CD4-positive, alpha-beta T cell treated with Interleukin-6 at 100 ng/mL for 8 hours (primary cell): ENCODE measurements around the gene SPINT2.

ENCODE experiments used
- DNase-seq: peaks from one replicate; pipeline ENCODE4 v3.0.0-alpha.2; 2020; ENCODE audit warnings: mixed read lengths, low spot score

The SPINT2 gene

DNA sequence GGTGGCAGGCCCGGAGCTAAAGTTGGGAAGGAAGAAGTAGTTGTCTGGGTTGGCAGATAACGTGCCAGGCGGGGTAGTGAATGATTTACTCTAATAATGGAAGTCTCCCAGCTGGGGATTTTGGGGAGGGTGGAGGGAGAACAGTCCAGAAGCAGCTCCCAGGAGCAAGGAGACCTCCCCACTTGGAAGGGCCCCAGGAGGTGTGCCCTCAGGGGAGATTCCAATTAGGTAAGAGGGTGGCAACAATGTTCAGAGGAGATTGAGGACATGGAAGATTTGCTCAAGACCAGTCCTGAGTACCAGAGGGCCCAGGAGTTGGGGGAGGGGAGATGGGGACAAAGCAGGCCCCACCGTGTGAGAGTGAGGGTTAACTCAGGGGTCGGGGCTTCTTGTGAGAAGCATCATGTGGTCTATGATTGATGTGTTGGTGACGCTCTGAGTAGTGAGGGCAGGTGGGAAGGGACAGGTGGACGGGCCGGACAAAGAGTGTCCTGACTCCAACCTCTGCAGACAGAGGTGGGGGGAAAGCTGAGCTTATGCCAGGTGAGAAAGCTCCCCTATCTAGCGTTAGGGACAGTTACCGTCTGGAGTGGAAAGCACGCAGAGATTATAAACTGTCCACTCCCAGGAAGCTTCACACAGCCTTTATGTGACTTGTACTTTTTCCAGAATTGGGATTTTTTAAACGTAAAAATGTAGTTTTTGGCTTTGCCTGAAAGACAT, 3.5 kb downstream of the SPINT2 start:
- no peak for DNase-seq

DNA sequence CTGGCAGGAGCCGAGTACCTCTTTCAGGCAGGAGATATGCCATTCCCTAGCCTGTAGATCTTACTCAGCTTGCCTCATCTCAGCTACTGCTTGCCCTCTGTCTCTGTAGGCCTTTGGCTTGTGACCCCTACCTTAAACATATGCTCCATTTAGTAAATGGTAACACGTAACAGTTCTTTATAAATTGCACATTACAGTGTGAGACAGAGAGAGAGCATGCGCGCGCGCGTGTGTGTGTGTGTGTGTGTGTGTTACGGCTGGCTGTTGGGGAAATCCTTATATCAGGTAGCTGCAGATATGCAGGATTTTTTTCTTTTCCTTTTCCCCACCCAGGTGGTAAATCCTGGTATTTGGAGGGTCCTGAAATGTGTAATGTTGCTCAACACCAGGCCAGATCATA, 4.2 kb downstream of the SPINT2 start:
- no peak for DNase-seq

DNA sequence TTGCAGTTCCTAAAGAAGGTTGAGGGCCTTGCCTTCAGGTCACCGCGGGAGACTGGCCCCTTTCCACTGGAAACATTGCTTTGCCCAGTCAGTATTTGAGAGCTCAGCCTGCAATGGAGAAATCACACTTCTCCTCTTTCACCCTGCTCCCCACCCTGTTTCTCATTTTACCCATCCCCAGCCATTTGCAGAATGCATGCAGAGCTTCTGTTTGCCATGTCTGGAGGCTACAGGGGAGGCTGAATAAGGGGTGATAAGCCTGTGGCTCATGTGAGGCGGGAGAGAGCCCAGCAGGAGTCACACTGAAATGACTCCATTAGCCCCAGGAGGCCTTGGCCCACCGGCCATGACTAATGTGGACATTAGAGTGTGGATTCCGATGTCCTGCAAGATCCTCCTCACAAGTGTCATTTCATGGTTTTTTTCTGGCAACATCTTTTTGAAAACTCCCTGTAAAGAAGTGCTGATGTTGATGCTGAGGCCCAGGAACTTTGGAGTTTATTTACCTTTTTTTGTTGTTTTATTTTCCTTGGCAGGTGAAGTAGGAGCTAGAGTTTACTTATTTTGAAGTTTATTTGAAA, 6.3 kb downstream of the SPINT2 start:
- DNase-seq = no peak

DNA sequence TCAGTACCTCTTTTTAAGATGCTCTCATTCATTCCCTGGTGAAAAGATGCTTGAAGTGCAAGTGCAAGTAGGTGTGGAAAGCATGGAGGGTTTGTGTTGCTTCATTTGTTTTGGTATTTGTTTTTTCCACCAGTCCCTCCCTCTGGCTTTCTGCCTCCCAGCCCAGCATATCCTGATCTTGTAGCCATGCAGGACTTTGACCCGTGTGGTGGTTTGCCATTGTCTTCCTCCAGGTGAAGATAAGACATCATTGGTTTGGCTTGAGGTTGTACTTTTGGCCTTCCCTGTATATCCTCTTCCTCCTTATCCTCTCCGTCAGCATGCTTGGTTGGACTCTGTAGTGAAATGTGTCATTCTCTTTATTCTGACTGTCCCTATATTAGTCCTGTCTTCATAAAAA, 9.1 kb downstream of the SPINT2 start:
- DNase-seq = no peak

DNA sequence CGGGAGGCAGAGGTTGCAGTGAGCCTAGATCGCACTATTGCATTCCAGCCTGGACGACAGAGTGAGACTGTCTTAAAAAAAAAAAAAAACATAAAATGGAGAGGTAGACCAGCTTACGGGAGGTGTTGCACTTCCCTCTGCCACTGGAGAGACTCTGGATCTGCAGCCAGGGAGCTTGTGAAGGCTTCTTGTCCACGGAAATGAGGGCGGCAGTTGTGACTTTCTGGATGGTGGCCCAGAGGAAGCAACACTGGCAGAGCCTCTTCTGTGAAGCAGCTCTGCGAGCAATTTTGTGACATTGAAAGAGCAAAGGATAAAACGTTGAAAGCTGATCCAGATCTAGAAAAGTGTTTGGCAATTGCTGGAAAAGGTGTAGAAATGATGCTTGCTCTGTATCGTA, 10.4 kb downstream of the SPINT2 start:
- no peak for DNase-seq

DNA sequence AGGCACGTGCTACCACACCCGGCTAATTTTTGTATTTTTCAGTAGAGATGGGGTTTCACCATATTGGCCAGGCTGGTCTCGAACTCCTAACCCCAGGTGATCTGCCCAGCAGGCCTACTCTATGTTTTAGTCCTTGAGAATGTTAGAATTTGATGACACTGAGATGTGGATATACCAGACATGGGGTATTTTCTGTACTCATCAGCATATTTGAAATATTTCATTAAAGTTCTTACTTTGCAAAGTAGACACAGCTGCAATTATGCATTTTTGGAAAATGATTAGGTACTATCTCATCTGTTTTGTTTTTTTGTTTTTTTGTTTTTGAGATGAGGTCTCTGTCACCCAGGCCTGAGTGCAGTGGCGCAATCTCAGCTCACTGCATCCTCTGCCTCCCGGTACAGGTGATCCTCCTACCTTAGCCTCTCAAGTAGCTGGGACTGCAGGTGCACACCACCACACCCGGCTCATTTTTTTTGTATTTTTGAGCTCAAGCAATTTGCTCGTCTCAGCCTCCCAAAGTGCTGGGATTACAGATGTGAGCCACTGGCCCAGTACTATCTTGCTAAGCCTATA, 12.7 kb downstream of the SPINT2 start:
- DNase-seq = no peak

DNA sequence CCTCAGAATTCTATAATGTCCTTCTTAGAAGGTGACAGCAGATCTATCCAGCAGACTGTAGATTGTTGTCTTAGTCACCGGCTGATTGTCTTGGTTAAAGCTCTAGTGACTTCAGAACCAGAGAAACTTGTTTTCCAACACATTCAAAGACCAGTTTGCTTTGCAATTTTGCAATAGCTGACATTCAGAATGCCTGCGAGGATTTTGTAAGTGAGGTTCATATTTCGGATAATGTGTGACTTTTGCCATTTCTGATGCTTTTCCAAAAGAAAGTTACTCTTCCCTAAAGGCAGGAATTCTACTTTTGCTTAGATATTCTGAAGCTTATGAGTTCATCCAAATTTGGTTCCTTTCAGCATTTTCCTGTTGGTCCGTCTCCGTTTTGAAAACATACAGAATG, 13.2 kb downstream of the SPINT2 start:
- DNase-seq = no peak

DNA sequence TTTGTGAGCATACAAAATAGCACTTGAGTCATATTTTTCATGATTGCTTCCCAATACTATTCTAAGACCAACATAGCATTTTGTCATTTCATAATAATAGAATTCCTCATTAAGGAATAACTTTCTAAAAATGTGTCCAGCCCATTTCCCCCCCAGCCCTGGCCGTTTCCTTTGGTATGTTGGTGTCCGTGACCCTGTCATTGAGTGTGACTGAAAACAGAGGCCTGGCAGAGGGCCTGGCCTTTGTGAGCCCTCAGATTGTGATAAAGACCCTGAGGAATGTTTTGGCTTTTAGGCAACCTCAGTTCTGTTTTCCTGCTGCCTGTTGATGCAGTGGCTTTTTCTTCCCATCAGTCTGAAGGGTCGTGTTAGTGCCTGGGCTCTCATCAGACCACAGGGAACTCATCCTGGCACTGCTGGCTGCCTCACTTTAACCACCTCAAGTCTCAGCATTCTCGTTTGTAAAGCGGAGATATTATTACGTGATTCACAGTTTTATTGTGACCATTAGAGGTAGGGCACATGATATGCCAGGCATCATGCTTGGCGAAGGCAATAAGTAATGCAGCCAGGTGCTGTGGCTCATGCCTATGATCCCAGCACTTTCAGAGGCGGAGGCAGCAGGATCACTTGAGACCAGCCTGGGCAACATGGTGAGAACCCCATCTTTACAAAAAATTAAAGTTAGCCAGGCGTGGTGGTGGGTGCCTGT, 13.8 kb downstream of the SPINT2 start:
- DNase-seq = no peak

DNA sequence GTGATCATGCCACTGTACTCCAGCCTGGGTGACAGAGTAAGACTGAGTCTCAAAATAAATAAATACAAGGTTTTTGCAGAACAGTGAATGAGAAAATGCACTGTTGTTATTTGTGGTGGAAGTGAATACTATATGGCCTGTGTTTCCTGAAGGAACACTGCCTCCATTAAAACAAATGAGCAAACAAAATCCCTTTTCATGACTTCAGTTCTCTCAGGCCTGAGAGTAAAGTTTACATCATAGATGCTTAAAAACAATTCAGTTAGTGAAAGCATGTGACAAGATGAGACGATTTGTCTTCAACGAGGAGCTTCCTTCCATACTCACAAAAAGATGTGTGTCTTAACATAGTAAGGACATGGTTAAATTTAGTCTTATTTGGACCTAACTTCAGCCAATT, 14.4 kb downstream of the SPINT2 start:
- no peak for DNase-seq

DNA sequence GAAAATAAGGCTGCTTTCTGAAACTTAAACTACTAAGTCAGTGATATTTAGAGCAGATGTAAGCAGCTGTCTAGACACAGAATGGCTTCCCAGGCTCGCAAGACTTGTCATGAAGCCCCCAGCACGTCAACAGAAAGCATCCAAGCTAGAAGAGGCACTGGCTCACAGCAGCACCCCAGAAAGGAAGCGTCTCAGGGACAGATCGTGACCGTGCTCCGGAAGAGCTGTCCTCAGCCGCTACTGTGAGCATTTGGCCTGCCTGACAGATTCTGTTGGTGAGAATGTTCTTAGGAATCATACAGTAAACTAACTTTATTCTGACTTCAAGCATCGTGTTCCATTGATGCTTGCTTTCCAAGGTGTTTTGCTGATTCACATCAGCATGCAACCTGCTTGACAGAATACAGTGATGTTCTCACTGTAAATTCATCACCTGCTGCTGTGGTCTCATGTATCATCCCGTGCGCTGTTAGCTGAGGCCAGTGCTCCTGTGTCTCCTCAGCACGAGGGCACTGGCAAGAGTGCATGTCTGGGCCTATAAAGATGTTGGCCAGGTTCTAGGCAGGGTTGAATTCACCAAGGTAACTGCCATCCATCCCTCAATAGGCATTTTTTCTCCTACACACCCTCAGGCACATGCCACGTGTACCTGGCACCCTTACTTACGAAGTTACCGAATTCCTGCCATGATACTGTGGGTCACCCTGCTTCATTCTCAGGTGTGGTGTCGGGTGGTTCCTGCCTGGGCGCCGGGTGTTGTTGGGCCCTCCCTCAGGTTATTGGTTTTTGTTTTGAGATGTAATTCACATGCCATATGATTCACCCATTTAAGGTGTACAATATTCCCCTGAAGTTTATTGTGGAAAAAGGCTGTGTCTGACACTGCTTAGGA, 15.9 kb downstream of the SPINT2 start:
- no peak for DNase-seq

DNA sequence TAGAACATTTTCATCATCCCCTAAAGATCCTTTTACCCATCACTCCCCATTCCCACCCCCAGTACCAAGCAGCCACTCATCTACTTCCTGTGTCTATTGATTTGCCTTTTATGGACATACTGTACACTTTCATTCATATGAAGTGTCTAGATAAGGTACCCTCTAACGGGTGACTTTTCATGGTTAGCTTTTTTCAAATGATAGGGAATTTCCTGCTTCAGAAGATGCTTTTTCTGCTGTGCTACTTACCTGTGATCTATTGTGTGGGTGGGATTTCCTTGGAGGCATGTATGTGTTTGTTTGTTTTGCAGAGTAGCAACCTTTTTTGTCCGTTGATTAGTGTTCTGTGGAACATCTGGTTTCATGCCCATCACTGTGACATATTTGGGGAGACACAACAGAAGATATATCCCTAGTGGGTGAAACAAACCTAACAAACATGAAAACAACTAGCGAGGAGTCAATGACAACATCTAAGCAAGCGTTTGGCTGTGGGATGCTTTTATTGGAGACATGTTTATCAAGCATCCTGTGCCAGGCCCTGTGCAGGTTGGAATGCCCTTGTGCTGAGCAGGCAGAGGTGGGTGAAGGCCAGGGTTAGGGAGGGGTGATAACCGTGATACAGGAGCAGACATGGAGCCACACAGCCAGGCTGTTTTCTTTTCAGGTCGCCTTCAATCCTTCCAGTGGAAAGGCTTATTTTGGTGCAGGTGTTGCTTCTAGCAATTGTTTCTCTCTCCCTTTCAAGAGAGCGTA, 17.6 kb downstream of the SPINT2 start:
- no peak for DNase-seq

DNA sequence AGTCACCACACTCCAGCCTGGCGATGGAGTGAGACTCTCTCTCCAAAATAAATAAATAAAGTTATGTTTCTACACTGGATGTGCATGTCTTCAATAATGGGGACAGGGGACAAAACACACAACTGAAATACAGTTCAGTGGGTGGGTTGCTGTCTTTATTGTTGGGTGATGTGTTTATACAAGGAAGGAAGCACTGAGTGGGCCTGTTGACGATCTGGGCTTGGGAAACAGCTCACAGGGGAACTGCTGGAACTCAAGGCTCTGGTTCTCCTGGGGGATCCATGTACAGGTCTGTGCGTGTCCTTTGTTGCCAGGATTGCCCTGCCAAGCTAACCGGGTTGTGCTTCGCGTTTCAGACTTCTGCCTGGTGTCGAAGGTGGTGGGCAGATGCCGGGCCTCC, 18.9 kb downstream of the SPINT2 start:
- no peak for DNase-seq

DNA sequence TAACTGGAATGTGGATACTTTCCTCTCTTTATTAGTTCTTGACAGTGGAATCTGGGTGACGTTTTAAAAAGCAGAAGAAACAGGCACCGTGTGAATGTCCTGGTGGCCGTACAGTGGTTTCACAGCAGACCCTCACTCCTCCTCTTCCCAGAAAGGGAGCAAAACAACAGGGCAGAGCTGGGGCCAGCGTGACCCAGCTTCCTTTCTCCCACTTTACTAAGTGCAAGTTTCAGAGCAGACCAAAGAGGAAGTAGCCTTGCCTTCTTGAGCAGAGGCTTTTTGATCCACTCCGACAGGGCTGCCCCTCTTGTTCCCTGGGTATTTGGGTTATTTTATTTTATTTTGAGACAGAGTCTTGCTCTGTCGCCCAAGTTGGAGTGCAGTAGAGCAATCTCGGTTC, 20.0 kb downstream of the SPINT2 start:
- DNase-seq = no peak

DNA sequence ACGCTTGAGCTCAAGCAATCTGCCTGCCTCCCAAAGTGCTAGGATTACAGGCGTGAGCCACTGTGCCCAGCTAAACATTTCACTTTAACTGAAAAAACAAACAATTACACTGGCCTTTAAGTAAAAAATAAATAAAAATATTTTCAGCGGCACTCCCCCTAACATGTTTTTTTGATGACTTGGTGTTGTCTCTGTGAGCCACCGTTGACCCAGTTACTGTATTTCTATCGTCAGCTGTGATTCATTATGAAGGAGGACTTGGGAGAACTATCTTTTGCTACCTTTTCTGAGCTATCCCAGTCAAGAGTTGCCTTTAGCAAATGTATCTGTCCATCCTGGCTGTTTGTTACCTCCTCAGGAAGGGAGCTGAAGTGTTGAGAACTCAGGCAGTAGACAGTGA, 21.2 kb downstream of the SPINT2 start:
- no peak for DNase-seq

DNA sequence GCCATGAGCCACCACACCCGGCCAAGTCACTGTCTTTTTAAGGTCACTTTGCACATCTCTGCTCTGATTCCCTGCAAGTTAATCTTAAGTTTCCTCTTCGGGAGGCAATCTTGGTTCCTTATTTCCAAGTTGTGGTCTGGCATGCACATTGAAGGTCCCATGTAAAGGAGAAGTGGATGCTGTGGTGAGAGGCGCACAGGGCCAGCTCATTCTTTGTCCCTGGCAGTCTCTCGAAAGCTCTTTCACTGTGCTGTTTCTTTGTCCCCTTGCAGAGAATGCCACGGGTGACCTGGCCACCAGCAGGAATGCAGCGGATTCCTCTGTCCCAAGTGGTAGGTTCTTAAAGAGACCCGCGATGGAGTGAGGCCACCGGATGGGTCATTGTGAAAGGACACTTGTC, 23.2 kb downstream of the SPINT2 start:
- no peak for DNase-seq

DNA sequence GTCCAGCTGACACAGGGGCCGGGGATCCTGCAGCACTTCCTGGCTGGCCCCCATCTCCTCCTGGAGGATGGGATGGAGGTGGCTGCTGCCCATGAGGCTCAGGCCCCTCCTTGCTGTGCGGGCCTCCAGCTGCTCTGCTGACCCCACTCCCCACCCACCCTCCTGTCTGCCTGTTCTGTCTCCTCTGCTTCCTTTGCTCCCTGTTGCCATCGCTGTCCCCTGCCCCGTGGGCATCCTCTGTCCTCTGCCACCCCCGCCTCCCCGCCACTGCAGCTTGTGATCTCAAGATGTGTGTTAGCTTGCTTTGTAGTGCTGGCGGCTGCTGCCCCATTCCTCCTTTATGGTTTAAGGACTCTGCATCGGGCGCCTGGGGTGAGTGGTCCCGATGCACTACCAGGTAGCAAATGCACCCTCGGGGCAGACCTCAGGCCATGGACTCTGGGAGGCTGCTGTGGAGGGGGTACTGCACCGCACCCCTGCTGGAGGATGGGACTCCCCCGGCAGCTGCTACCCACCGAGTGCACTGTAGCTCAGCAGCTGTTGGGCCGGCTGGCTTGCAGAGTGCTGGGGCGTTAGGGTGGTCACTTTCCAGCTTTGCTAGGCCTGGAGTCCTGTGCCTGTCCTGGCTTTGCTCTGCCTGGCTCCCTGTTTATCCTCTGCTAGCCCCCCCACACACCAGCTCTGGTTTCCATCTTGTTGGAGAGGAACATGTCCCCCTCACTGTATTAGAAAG, 23.9 kb downstream of the SPINT2 start:
- no peak for DNase-seq

DNA sequence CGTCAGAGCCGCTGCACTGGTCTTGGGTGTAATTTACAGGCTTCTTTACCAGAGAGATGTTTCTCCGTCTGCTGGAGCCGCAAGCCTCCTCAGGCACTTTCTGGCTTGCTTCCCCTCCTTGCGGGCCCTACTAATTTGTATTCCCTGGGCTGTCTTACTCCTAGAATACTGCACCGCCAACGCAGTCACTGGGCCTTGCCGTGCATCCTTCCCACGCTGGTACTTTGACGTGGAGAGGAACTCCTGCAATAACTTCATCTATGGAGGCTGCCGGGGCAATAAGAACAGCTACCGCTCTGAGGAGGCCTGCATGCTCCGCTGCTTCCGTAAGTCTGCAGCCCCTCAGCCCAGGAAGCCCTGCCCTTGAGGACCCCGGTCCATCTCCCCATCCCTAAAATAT, 25.6 kb downstream of the SPINT2 start:
- DNase-seq = no peak

DNA sequence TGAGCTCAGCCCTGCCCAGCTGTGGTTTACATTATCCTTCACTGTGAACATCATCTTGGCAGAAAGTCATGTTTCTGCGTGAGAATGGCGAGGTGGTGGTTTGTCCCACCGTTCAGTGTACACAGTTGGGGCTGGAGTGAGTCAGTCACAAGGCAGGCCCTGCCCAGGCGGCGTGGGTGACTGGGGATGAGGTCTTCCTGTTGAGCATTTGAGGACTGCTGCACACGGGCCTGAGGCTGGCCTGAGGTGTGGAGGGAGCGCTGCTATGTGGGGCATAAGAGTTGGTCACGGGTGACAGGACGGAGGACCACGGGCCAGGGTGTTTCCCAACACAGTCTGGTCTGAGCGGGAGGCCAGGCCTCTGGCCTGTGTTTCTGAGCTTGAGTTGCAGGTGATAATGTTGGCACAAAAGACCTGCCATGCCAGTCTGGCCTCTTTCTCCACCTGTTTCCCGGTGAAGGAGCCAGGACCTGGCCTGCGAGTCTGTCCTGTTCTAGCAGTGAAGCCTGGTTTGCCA, 26.3 kb downstream of the SPINT2 start:
- DNase-seq = no peak

DNA sequence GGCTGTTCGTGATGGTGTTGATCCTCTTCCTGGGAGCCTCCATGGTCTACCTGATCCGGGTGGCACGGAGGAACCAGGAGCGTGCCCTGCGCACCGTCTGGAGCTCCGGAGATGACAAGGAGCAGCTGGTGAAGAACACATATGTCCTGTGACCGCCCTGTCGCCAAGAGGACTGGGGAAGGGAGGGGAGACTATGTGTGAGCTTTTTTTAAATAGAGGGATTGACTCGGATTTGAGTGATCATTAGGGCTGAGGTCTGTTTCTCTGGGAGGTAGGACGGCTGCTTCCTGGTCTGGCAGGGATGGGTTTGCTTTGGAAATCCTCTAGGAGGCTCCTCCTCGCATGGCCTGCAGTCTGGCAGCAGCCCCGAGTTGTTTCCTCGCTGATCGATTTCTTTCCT, 27.5 kb downstream of the SPINT2 start:
- DNase-seq = no peak

DNA sequence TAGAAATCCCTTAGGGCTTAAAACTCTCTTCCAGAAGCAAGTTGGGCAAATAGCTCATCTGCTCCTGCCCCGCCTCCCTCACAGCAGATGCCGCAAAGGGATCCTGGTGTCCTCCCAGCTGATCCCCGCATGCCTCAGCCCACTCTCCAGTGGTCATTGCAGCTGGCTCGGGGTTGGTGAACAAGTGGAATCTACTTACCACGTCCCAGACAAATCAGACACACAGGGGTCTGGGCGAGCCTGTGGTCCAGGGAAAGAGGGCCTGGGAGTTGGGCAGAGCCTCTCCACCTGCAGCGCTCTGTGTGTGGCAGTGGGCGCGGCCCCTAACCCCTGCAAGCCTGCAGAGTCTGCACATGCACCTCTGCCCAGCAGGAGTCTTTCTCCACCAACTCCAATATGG, 28.9 kb downstream of the SPINT2 start:
- no peak for DNase-seq

DNA sequence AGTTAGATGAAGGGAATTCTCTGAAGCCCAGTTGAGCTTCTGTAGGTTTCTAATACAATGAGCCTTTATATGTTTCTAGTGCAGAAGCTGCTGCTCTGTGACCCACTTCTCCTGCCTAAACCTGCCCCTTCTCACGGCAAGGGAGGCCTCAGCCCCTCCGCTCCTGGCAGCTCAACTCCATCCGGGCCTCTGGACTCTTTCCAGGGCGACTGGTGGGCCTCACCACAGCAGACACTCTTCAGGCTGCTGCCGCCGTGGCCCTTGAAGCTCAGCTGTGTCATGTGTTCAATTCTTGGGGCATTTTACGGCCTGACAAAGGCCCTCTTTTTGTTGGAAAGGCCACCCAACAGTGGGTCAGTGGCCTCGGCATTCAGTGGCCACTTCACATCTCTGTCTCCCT, 29.7 kb downstream of the SPINT2 start:
- DNase-seq = no peak
